ENCODE results near the gene AASS.

AASS gene

DNA sequence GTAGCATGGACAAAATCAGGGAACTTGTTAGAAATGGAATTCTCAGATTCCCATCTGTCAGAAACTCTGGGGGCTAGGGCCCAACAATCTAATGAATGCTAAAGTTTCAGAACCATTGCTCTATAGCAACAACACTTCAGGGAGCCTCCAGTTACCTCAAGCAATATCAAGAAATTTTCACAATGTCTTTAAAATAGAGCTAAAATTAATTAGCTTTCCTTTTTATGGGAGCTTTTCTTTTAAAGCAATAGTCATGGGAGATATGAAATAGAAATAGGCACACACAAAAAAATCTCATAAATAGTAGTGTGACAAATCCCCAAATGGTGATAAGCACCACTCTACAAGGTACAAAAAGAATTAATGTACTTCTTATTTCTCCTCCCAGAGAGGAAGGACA, 80.9 kb downstream of the AASS start:
- Histone ChIP-seq H3K4me1 (ENCODE audit: control insufficient read depth in 5 of 5, insufficient read depth in 5 of 5, low read length in 5 of 5) (no peaks in the 10 kb centered on the region), H3K27me3 (ENCODE audit: control insufficient read depth in 5 of 5, insufficient read depth in 4 of 5, low read length in 5 of 5) (peaks cover 0 to 3% (median 0%) of the 10 kb centered on the region in 5 donors), H3K27ac (ENCODE audit: low read depth, low read length) (no peak overlapping the region), H3K9ac (ENCODE audit: low read length in 5 of 5) (no peak overlapping the region), H3K4me3 (ENCODE audit: low read depth in 1 of 5, low read length in 5 of 5) (no peak overlapping the region), H3K9me3 (ENCODE audit: control insufficient read depth in 5 of 5, low read length in 5 of 5) (no peaks in the 10 kb centered on the region), H3K36me3 (ENCODE audit: control insufficient read depth in 5 of 5, insufficient read depth in 5 of 5, low read length in 5 of 5) (no peaks in the 10 kb centered on the region)

DNA sequence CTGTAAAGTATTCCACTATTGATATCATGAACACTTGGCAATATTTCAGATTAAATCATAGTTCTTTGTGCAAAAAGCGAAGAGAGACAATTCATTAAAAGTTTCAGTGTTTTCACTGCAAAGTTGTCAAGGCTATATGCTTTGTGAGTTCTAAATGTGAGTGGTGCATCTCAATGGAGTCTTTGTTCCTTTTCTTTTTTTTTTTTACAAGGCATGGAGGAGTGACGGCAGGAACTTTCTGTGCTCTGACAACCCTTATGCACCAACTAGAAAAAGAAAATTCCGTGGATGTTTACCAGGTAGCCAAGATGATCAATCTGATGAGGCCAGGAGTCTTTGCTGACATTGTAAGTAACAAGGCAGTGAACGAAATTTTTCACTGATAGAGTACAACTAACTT, 84.5 kb downstream of the AASS start:
- Histone ChIP-seq H3K9ac (ENCODE audit: low read length in 5 of 5) (no peak overlapping the region), H3K36me3 (ENCODE audit: control insufficient read depth in 5 of 5, insufficient read depth in 5 of 5, low read length in 5 of 5) (no peaks in the 10 kb centered on the region), H3K4me1 (ENCODE audit: control insufficient read depth in 5 of 5, insufficient read depth in 5 of 5, low read length in 5 of 5) (no peaks in the 10 kb centered on the region), H3K4me3 (ENCODE audit: low read depth in 1 of 5, low read length in 5 of 5) (no peak overlapping the region), H3K27ac (ENCODE audit: low read depth, low read length) (no peak overlapping the region), H3K9me3 (ENCODE audit: control insufficient read depth in 5 of 5, low read length in 5 of 5) (no peaks in the 10 kb centered on the region), H3K27me3 (ENCODE audit: control insufficient read depth in 5 of 5, insufficient read depth in 4 of 5, low read length in 5 of 5) (no peaks in the 10 kb centered on the region)

- Histone ChIP-seq H3K9me3 (ENCODE audit: control insufficient read depth in 5 of 5, low read length in 5 of 5) (no peaks in the 10 kb centered on the region), H3K27me3 (ENCODE audit: control insufficient read depth in 5 of 5, insufficient read depth in 4 of 5, low read length in 5 of 5) (no peaks in the 10 kb centered on the region), H3K4me1 (ENCODE audit: control insufficient read depth in 5 of 5, insufficient read depth in 5 of 5, low read length in 5 of 5) (no peaks in the 10 kb centered on the region), H3K27ac (ENCODE audit: low read depth, low read length) (no peak overlapping the region), H3K9ac (ENCODE audit: low read length in 5 of 5) (no peak overlapping the region), H3K4me3 (ENCODE audit: low read depth in 1 of 5, low read length in 5 of 5) (no peak overlapping the region), H3K36me3 (ENCODE audit: control insufficient read depth in 5 of 5, insufficient read depth in 5 of 5, low read length in 5 of 5) (no peaks in the 10 kb centered on the region)
Observed at GRCh38 chr7:122056977-122057376, 87.1 kb downstream of the AASS start.

DNA sequence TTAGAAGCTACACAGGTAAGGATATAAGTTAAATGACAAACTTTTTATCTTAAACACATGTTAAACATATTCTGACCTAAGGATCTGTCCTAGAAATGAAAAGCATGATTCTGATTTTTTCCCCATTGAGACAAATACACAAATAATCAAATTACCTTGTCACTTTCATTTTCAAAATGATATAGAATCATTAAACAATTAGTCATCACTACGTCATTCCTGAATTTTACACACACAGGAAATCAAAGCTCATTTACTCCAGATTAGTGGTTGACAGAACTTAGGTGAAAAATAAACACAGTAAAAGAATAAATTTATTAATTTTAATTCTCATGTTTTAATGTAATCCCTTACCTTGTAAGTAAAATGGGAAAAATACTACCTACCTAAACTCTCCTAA, 89.0 kb downstream of the AASS start:
- Histone ChIP-seq H3K36me3 (ENCODE audit: control insufficient read depth in 5 of 5, insufficient read depth in 5 of 5, low read length in 5 of 5) (no peaks in the 10 kb centered on the region), H3K9ac (ENCODE audit: low read length in 5 of 5) (no peak overlapping the region), H3K27ac (ENCODE audit: low read depth, low read length) (no peak overlapping the region), H3K4me3 (ENCODE audit: low read depth in 1 of 5, low read length in 5 of 5) (no peak overlapping the region), H3K4me1 (ENCODE audit: control insufficient read depth in 5 of 5, insufficient read depth in 5 of 5, low read length in 5 of 5) (no peaks in the 10 kb centered on the region), H3K27me3 (ENCODE audit: control insufficient read depth in 5 of 5, insufficient read depth in 4 of 5, low read length in 5 of 5) (no peaks in the 10 kb centered on the region), H3K9me3 (ENCODE audit: control insufficient read depth in 5 of 5, low read length in 5 of 5) (no peaks in the 10 kb centered on the region)

DNA sequence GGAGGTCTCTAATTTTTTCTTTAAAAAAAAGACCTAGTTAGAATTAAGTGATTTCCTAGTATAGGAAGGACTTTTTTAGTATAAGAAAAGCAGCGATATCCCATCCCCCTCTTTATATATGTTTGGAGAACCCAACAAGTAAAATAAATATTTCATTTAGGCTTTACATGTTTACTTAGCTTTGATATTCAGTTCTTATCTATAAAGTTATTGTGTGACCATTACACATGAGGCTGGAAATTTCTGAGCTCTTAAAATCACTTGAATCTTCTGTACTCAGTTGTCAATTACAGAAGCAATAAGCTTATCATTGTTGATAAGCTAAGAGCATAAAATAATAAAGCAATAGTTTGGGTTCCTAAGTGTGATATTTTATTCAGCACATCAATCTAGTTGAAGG, 89.7 kb downstream of the AASS start:
- H3K9me3 ChIP-seq (ENCODE audit: control insufficient read depth in 5 of 5, low read length in 5 of 5): no peaks in the 10 kb centered on the region
- no peaks in the 10 kb centered on the region for H3K27me3 ChIP-seq (ENCODE audit: control insufficient read depth in 5 of 5, insufficient read depth in 4 of 5, low read length in 5 of 5)
- H3K27ac ChIP-seq (ENCODE audit: low read depth, low read length): no peak overlapping the region
- H3K9ac ChIP-seq (ENCODE audit: low read length in 5 of 5): no peak overlapping the region
- H3K4me1 ChIP-seq (ENCODE audit: control insufficient read depth in 5 of 5, insufficient read depth in 5 of 5, low read length in 5 of 5): no peaks in the 10 kb centered on the region
- H3K4me3 ChIP-seq (ENCODE audit: low read depth in 1 of 5, low read length in 5 of 5): no peak overlapping the region
- H3K36me3 ChIP-seq (ENCODE audit: control insufficient read depth in 5 of 5, insufficient read depth in 5 of 5, low read length in 5 of 5): no peaks in the 10 kb centered on the region

GRCh38 chr7:122046402-122046801, 97.6 kb downstream of the AASS start:
- H3K4me3 ChIP-seq (ENCODE audit: low read depth in 1 of 5, low read length in 5 of 5): no peak overlapping the region
- no peak overlapping the region for H3K27ac ChIP-seq (ENCODE audit: low read depth, low read length)
- no peaks in the 10 kb centered on the region for H3K4me1 ChIP-seq (ENCODE audit: control insufficient read depth in 5 of 5, insufficient read depth in 5 of 5, low read length in 5 of 5)
- H3K9ac ChIP-seq (ENCODE audit: low read length in 5 of 5): no peak overlapping the region
- H3K27me3 ChIP-seq (ENCODE audit: control insufficient read depth in 5 of 5, insufficient read depth in 4 of 5, low read length in 5 of 5): no peaks in the 10 kb centered on the region
- no peaks in the 10 kb centered on the region for H3K9me3 ChIP-seq (ENCODE audit: control insufficient read depth in 5 of 5, low read length in 5 of 5)
- no peaks in the 10 kb centered on the region for H3K36me3 ChIP-seq (ENCODE audit: control insufficient read depth in 5 of 5, insufficient read depth in 5 of 5, low read length in 5 of 5)

DNA sequence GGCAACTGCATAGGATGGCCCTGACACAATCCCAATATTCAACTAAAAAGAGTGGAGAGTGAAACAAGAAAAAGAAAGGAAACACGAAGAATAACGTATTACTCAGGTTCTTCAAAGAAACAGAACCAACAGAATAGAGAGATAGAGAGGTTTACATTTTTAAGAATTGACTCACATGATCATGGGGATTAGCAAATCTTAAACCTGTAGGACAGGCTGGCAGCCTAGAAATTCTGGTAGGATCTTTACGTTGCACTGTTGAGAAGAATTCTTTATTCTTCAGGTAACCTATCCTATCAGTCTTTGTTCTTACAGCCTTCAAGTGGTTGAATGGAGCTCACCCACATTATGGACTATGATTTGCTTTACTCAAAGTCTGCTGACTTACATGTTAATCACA, 103.9 kb downstream of the AASS start:
- no peaks in the 10 kb centered on the region for H3K36me3 ChIP-seq (ENCODE audit: control insufficient read depth in 5 of 5, insufficient read depth in 5 of 5, low read length in 5 of 5)
- no peak overlapping the region for H3K4me3 ChIP-seq (ENCODE audit: low read depth in 1 of 5, low read length in 5 of 5)

GRCh38 chr7:122038904-122039303, 105.1 kb downstream of the AASS start:
- Histone ChIP-seq H3K4me1 (ENCODE audit: control insufficient read depth in 5 of 5, insufficient read depth in 5 of 5, low read length in 5 of 5) (no peaks in the 10 kb centered on the region), H3K27me3 (ENCODE audit: control insufficient read depth in 5 of 5, insufficient read depth in 4 of 5, low read length in 5 of 5) (no peaks in the 10 kb centered on the region), H3K9me3 (ENCODE audit: control insufficient read depth in 5 of 5, low read length in 5 of 5) (no peaks in the 10 kb centered on the region), H3K36me3 (ENCODE audit: control insufficient read depth in 5 of 5, insufficient read depth in 5 of 5, low read length in 5 of 5) (no peaks in the 10 kb centered on the region), H3K4me3 (ENCODE audit: low read depth in 1 of 5, low read length in 5 of 5) (no peak overlapping the region), H3K27ac (ENCODE audit: low read depth, low read length) (no peak overlapping the region), H3K9ac (ENCODE audit: low read length in 5 of 5) (no peak overlapping the region)

More for the DNA sequence above, 103.9 kb downstream of the AASS start:
- H3K9ac ChIP-seq (ENCODE audit: low read length in 5 of 5): no peak overlapping the region
- no peaks in the 10 kb centered on the region for H3K27me3 ChIP-seq (ENCODE audit: control insufficient read depth in 5 of 5, insufficient read depth in 4 of 5, low read length in 5 of 5)
- no peaks in the 10 kb centered on the region for H3K9me3 ChIP-seq (ENCODE audit: control insufficient read depth in 5 of 5, low read length in 5 of 5)
- H3K27ac ChIP-seq (ENCODE audit: low read depth, low read length): no peak overlapping the region
- no peaks in the 10 kb centered on the region for H3K4me1 ChIP-seq (ENCODE audit: control insufficient read depth in 5 of 5, insufficient read depth in 5 of 5, low read length in 5 of 5)

GRCh38 chr7:122038134-122038533, 105.9 kb downstream of the AASS start:
- Histone ChIP-seq H3K9me3 (ENCODE audit: control insufficient read depth in 5 of 5, low read length in 5 of 5) (no peaks in the 10 kb centered on the region), H3K27ac (ENCODE audit: low read depth, low read length) (no peak overlapping the region), H3K36me3 (ENCODE audit: control insufficient read depth in 5 of 5, insufficient read depth in 5 of 5, low read length in 5 of 5) (no peaks in the 10 kb centered on the region), H3K27me3 (ENCODE audit: control insufficient read depth in 5 of 5, insufficient read depth in 4 of 5, low read length in 5 of 5) (no peaks in the 10 kb centered on the region), H3K4me3 (ENCODE audit: low read depth in 1 of 5, low read length in 5 of 5) (no peak overlapping the region), H3K9ac (ENCODE audit: low read length in 5 of 5) (no peak overlapping the region), H3K4me1 (ENCODE audit: control insufficient read depth in 5 of 5, insufficient read depth in 5 of 5, low read length in 5 of 5) (no peaks in the 10 kb centered on the region)

DNA sequence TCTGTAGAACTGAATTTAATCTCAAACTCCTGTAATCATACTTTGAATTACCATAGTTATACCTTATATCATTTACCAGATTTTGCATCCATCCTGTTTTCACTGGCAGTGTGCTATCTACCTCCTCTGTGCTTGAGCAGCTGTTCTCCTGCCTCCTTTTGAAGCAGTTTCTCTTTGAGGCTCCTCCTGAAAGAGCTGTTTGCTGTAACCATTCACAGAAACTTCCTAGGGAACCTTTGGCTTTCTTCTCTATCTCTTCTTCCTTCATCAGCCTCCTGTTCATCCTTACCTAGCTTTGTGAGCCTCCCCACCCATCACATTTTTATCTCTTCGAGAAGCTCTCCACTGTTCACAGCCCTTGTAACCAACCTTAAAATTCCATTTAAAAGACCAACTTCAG, 108.2 kb downstream of the AASS start:
- Histone ChIP-seq H3K4me3 (ENCODE audit: low read depth in 1 of 5, low read length in 5 of 5) (no peak overlapping the region), H3K4me1 (ENCODE audit: control insufficient read depth in 5 of 5, insufficient read depth in 5 of 5, low read length in 5 of 5) (no peaks in the 10 kb centered on the region), H3K9me3 (ENCODE audit: control insufficient read depth in 5 of 5, low read length in 5 of 5) (no peaks in the 10 kb centered on the region), H3K27me3 (ENCODE audit: control insufficient read depth in 5 of 5, insufficient read depth in 4 of 5, low read length in 5 of 5) (no peaks in the 10 kb centered on the region), H3K27ac (ENCODE audit: low read depth, low read length) (no peak overlapping the region), H3K36me3 (ENCODE audit: control insufficient read depth in 5 of 5, insufficient read depth in 5 of 5, low read length in 5 of 5) (no peaks in the 10 kb centered on the region), H3K9ac (ENCODE audit: low read length in 5 of 5) (no peak overlapping the region)

DNA sequence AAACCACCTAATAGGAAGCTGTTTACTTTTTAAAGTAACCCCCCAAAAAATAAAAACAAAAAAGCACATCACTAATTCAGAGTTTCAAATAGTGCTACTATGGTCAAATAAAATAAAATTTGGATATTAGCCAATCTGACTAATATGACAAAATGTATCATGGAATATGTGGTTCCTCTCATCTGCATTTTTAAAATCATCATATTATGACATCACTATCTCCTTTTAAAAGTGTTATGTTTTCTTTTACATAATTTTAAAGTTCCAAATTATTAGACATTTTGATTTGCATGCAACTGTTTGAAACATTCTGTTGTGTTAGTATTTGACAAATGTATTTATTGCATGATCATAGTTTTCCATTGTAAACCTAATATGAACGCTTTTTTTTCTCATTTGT, 110.4 kb downstream of the AASS start:
- Histone ChIP-seq H3K9me3 (ENCODE audit: control insufficient read depth in 5 of 5, low read length in 5 of 5) (no peaks in the 10 kb centered on the region), H3K27me3 (ENCODE audit: control insufficient read depth in 5 of 5, insufficient read depth in 4 of 5, low read length in 5 of 5) (no peaks in the 10 kb centered on the region), H3K27ac (ENCODE audit: low read depth, low read length) (no peak overlapping the region), H3K4me1 (ENCODE audit: control insufficient read depth in 5 of 5, insufficient read depth in 5 of 5, low read length in 5 of 5) (no peaks in the 10 kb centered on the region), H3K9ac (ENCODE audit: low read length in 5 of 5) (no peak overlapping the region), H3K36me3 (ENCODE audit: control insufficient read depth in 5 of 5, insufficient read depth in 5 of 5, low read length in 5 of 5) (no peaks in the 10 kb centered on the region), H3K4me3 (ENCODE audit: low read depth in 1 of 5, low read length in 5 of 5) (no peak overlapping the region)

Measured in subcutaneous abdominal adipose tissue (tissue), 5 donors.